Thymus (tissue), 11 donors: ENCODE data around the gene TMPRSS11D. TPM values are rescaled to one million over a fixed set of nuclear protein-coding genes. Genes with fewer than 3 reads are reported as not detected.

Experiments
- DNase-seq, 9 donors: peaks; one replicate each; pipeline ENCODE4 v3.0.0-alpha.2; 2013; ENCODE audit warnings: low spot score in 9 of 9, low read depth in 6 of 9, missing footprints in 1 of 9
- H3K27ac ChIP-seq, 2 donors: one replicate each; pipeline ENCODE4 v1.5.1; 2013; ENCODE audit warnings: control low read depth in 1 of 2, low read depth in 1 of 2, low read length in 1 of 2, mild to moderate bottlenecking in 1 of 2, moderate library complexity in 1 of 2
- H3K27me3 ChIP-seq, 2 donors: one replicate each; pipeline ENCODE4 v1.5.1; 2013; ENCODE audit warnings: low read length in 1 of 2; ENCODE audit not compliant: control insufficient read depth in 2 of 2, insufficient read depth in 1 of 2
- H3K36me3 ChIP-seq, 2 donors: one replicate each; pipeline ENCODE4 v1.5.1; 2013; ENCODE audit warnings: low read length in 1 of 2, mild to moderate bottlenecking in 1 of 2, moderate library complexity in 1 of 2; ENCODE audit not compliant: control insufficient read depth in 2 of 2, insufficient read depth in 2 of 2
- H3K4me1 ChIP-seq, 2 donors: one replicate each; pipeline ENCODE4 v1.5.1; 2013; ENCODE audit warnings: low read length in 2 of 2; ENCODE audit not compliant: control insufficient read depth in 2 of 2, insufficient read depth in 2 of 2
- H3K4me3 ChIP-seq, 2 donors: one replicate each; pipeline ENCODE4 v1.5.1; 2013; ENCODE audit warnings: low read length in 2 of 2, control low read depth in 1 of 2, mild to moderate bottlenecking in 1 of 2
- H3K9me3 ChIP-seq, 2 donors: one replicate each; pipeline ENCODE4 v1.5.1; 2013; ENCODE audit warnings: low read length in 1 of 2, mild to moderate bottlenecking in 1 of 2; ENCODE audit not compliant: control insufficient read depth in 2 of 2, insufficient read depth in 1 of 2
- WGBS: extraction: QIAGEN DNeasy Blood & Tissue Kit; methylation state at CpG from one replicate; pipeline ENCODE4 v1.1.7; 2013; 5-methylcytosine and 5-hydroxymethylcytosine counted together
- polyA plus RNA-seq: library from polyadenylated mRNA; stranded (reverse); fragments of 200-250 nt; gene quantifications from one replicate; pipeline ENCODE4 v1.2.3, GENCODE V29; 2013
- total RNA-seq: library from RNA; stranded (reverse); fragments of 120-200 nt; gene quantifications from one replicate; pipeline ENCODE4 v1.2.4, GENCODE V29; 2013
- donor health status: healthy.

Gene TMPRSS11D
- total and polyA plus RNA-seq, 2 donors: 0.05 to 1.3 TPM

GRCh38 chr4:67820903-67821302 is 62.9 kb downstream of the TMPRSS11D start:
- Histone ChIP-seq H3K36me3 (no peaks in the 10 kb centered on the region), H3K4me1 (no peaks in the 10 kb centered on the region), H3K4me3 (no peak overlapping the region), H3K27ac (no peak overlapping the region), H3K27me3 (no peaks in the 10 kb centered on the region), H3K9me3 (no peaks in the 10 kb centered on the region)
- DNase-seq: no peak
- WGBS: 96% methylated on average over 2 of the region's 2 CpGs

DNA sequence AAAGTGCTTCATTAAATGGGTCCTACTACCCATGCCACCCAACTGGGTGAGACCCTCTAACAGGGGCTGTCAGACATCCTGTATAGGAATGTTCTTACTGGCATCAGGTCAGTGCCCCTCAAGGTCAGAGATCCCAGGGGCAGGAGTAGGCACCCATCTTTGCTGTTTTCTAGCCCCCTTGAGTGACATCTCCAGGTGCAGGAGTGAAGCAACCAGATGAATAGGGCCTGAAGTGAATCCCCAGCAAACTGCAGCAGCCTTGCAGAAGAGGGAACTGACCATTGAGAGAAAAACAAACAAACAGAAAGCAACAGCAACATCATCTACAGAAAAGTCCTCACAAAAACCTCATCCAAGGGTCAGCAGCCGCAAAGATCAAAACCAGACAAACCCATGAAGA is 73.8 kb downstream of the TMPRSS11D start:
- Histone ChIP-seq H3K27me3 (no peaks in the 10 kb centered on the region), H3K27ac (no peak overlapping the region), H3K9me3 (no peaks in the 10 kb centered on the region), H3K36me3 (no peaks in the 10 kb centered on the region), H3K4me1 (no peaks in the 10 kb centered on the region), H3K4me3 (no peak overlapping the region)
- DNase-seq: no peak
- 100% methylated on average over 1 of the region's 1 CpG for WGBS

DNA sequence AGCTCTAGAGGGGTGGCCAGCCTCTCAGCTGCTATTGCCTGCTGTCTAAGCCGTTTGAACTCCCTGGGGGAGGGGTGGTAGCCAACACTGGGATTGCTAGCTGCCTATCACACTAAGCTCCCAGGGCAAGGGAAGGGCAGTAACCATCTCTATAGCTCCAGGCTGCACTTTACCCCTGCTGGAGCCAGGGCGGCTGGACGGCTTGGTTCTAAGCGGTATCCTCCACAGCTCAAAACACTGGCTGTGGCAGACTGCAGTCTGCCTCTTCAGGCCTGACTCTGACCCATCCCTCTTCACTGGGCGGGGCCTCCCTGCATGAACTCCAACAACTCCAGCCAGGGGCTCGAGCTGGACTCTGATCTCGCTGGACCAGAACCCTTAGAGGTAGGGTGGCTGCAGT is 74.3 kb downstream of the TMPRSS11D start:
- no peak overlapping the region for H3K4me3 ChIP-seq
- H3K36me3 ChIP-seq: no peaks in the 10 kb centered on the region
- no peaks in the 10 kb centered on the region for H3K4me1 ChIP-seq
- H3K27ac ChIP-seq: no peak overlapping the region
- no peaks in the 10 kb centered on the region for H3K27me3 ChIP-seq
- no peaks in the 10 kb centered on the region for H3K9me3 ChIP-seq
- no peak for DNase-seq
- WGBS: 96% methylated on average over 7 of the region's 7 CpGs

DNA sequence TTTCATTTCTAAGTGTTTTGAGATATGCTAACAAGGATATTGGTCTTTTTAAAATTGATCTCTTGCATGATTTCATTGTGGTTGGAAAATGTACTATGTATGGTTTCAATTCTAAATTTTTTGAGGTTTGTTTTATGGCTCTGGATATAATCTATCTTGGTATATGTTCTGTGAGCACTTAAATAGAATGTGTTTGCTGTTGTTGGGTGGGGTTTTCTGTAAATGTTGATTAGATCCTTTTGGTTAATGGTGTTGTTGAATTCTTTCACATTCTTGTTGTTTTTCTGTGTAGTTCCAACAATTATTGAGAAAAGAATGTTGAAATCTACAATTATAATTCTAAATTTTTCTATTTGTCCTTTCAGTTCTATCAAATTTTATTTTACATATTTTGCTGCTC is 87.0 kb downstream of the TMPRSS11D start:
- Histone ChIP-seq H3K4me1 (no peaks in the 10 kb centered on the region), H3K27me3 (no peaks in the 10 kb centered on the region), H3K27ac (no peak overlapping the region), H3K36me3 (no peaks in the 10 kb centered on the region), H3K9me3 (no peaks in the 10 kb centered on the region), H3K4me3 (no peak overlapping the region)
- DNase-seq: no peak

DNA sequence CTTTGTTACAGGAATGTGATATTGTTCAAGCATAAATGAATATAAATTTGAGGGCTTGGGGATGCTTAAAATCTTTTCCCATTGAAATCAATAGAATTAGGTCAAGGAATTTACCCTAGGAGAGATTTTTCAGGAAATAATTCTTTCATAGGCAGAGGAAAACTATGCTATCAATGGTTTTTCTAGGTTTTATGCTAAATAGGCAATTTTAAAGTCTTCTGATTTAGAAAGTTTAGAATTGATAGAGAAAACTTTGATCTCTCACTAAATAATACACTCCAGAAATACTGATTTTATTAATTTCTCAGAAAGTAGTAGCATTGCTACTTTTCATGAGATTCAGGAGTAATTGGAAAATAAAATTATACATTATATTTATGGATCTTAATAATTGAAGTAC is 93.1 kb downstream of the TMPRSS11D start:
- Histone ChIP-seq H3K9me3 (no peaks in the 10 kb centered on the region), H3K4me1 (no peaks in the 10 kb centered on the region), H3K27me3 (no peaks in the 10 kb centered on the region), H3K27ac (no peak overlapping the region), H3K36me3 (no peaks in the 10 kb centered on the region), H3K4me3 (no peak overlapping the region)
- DNase-seq: no peak

DNA sequence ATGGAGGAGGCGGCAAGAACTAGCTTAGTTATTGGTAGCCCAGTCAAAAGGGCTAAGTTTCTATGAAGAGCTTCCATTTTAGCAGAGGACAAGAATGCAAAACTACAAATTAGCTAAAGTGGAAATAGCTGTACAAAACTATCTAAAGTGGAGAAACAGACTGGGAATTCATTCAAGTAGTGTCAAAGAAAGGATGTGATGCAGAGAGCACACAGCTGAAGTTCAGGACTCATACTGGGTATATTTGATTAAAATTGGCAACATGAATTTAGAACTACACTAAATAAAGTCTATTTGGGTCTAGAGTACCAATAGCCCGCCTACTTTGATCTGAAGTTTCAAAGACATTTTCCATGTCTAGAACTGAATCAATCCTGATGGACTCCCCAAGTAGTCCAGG is 96.5 kb downstream of the TMPRSS11D start:
- WGBS: 99% methylated on average over 2 of the region's 2 CpGs
- H3K9me3 ChIP-seq: no peaks in the 10 kb centered on the region
- no peaks in the 10 kb centered on the region for H3K36me3 ChIP-seq
- no peak for DNase-seq
- H3K4me1 ChIP-seq: no peaks in the 10 kb centered on the region
- H3K27me3 ChIP-seq: no peaks in the 10 kb centered on the region
- H3K4me3 ChIP-seq: no peak overlapping the region
- H3K27ac ChIP-seq: no peak overlapping the region

GRCh38 chr4:67785528-67785927 is 98.3 kb downstream of the TMPRSS11D start:
- 92% methylated on average over 2 of the region's 2 CpGs for WGBS
- no peaks in the 10 kb centered on the region for H3K9me3 ChIP-seq
- no peak for DNase-seq
- H3K4me1 ChIP-seq: no peaks in the 10 kb centered on the region
- H3K4me3 ChIP-seq: no peak overlapping the region
- H3K27ac ChIP-seq: no peak overlapping the region
- no peaks in the 10 kb centered on the region for H3K27me3 ChIP-seq
- H3K36me3 ChIP-seq: no peaks in the 10 kb centered on the region

DNA sequence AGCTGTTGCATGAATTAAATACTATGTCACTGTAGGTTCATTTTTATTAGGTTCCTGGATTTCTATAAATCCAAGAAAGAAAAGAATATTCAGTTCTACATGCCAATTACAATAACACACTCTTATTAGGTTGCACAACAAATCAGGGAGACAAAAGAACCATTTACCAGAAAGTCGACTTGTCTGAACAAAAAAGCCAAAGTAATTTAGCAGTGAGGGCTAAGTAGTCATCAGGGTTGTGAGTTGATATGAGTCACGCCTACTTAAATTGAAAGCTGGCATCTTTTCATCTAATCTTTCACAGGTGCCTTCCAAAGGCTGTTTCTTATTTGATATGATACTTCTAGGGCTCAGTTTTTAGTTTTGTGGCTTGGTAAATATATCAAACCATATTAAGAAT is 104.2 kb downstream of the TMPRSS11D start:
- H3K27me3 ChIP-seq: no peaks in the 10 kb centered on the region
- H3K4me1 ChIP-seq: no peaks in the 10 kb centered on the region
- 94% methylated on average over 2 of the region's 2 CpGs for WGBS
- H3K9me3 ChIP-seq: no peaks in the 10 kb centered on the region
- H3K4me3 ChIP-seq: no peak overlapping the region
- H3K36me3 ChIP-seq: no peaks in the 10 kb centered on the region
- DNase-seq: peak in 1 of 9 donors; percentile 1
- H3K27ac ChIP-seq: no peak overlapping the region

DNA sequence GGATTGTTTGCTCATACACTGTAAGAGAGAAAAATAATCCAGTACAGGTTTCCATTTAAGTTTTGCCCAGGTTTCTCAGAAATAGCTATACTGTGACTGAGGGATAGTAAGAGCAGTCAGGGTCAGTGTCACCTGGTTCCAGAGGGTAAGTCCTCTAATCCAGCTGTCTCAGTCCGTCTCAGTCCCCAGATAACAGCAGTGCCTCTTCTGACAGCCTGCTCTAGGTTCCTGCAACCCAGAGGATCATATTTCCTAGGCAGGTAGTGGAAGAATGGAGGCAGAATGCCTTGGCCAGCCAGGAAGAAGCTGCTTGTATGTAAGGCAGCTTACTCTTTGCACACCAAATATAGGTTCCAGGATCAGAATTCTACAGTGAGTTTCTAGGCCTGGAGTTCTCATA is 107.1 kb downstream of the TMPRSS11D start:
- WGBS: 92% methylated on average over 1 of the region's 1 CpG
- no peak for DNase-seq
- no peak overlapping the region for H3K27ac ChIP-seq
- no peak overlapping the region for H3K4me3 ChIP-seq
- no peaks in the 10 kb centered on the region for H3K9me3 ChIP-seq
- no peaks in the 10 kb centered on the region for H3K4me1 ChIP-seq
- no peaks in the 10 kb centered on the region for H3K27me3 ChIP-seq
- H3K36me3 ChIP-seq: no peaks in the 10 kb centered on the region
